PC-3 (cell line): Measurements from ENCODE around the gene TBC1D9.

Experiments
- CTCF ChIP-seq: fragments of 300-600 bp; sonication (generic); conservative IDR thresholded peaks from 2 replicates; pipeline ENCODE4 v1.5.1; 2017; ENCODE audit warnings: antibody characterized with exemption, low read depth, mild to moderate bottlenecking, low read length
- EZH2 ChIP-seq: fragments of 300-600 bp; sonication (generic); IDR thresholded peaks from one replicate; pipeline ENCODE4 v1.6.1; 2017; ENCODE audit warnings: antibody characterized with exemption, mild to moderate bottlenecking, low read length; ENCODE audit not compliant: unreplicated experiment
- EZH2phosphoT487 ChIP-seq: fragments of 300-600 bp; sonication (generic); IDR thresholded peaks from 2 replicates; pipeline ENCODE4 v1.6.1; 2018; ENCODE audit warnings: mild to moderate bottlenecking, antibody characterized with exemption, low read length, borderline replicate concordance

DNA sequence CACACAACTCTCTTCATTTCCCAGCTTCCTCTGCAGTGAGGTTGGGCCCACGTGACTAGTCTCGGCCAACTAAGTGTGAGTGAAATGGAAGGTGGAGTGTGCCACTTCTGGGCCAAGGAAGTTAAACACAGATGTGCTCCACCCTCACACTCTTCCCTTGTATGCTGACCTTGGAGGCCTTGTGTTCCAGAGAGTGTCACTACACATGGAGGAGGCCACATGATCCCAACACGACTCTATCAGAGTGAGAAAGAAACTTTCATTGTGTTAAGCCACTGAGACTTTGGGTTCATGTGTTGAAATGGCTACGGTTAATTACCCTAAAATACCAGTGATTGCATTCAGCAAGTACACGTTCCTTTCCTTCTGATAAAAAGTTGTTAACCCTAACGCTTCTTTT is 55.1 kb downstream of the TBC1D9 start:
- TF ChIP-seq CTCF (no peak), EZH2phosphoT487 (no peak), EZH2 (no peak)
